Choroid plexus epithelial cell (primary cell): ENCODE measurements around the gene PDZK1IP1.
A peak's percentile ranks its signal among the peaks of the same experiment; 100 is the strongest.

Experiments used
- DNase-seq: peaks from one replicate; pipeline ENCODE4 v3.0.0-alpha.2; 2010; ENCODE audit warnings: low read depth
- H3K4me3 ChIP-seq: 2 replicates; pipeline ENCODE4 v1.5.1; 2011; ENCODE audit warnings: low read depth, mild to moderate bottlenecking, control low read depth, low read length, moderate library complexity
- TF ChIP-seq, protein P1 (sequence below): conservative IDR thresholded peaks from 2 replicates; pipeline ENCODE4 v1.5.1; 2011; ENCODE audit warnings: low read depth, mild to moderate bottlenecking, control low read depth, inconsistent platforms, low read length, moderate library complexity

Gene PDZK1IP1

DNA sequence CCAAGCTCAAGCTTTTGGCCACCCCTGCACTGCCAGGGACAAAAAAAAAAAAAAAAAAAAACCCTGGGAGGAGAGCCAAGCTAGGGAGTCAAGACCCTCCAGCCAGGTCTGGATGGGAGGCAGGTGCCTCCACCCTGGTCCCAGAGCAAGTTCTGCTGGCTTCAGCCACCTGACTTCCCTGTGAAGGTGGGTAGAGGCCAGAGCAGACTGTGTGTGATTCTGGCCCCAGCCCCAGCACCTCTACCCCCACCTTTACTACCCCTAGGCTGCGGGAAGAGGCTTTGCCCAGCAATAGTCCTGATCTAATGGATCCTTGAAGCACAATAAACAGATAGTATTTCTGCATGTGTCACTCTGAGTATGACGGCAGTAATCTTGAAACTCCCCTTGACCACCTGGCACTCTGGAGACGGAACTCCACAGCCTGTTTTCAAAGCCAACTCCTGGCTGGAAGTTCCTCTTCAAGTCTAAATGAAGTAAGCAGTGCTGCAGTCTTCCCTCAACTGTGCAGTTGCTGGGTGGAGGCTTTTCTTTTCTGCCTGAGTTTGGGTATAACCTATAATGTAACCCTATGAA, 9.8 kb downstream of the PDZK1IP1 start:
- no peak for DNase-seq
- TF ChIP-seq, protein P1, sequence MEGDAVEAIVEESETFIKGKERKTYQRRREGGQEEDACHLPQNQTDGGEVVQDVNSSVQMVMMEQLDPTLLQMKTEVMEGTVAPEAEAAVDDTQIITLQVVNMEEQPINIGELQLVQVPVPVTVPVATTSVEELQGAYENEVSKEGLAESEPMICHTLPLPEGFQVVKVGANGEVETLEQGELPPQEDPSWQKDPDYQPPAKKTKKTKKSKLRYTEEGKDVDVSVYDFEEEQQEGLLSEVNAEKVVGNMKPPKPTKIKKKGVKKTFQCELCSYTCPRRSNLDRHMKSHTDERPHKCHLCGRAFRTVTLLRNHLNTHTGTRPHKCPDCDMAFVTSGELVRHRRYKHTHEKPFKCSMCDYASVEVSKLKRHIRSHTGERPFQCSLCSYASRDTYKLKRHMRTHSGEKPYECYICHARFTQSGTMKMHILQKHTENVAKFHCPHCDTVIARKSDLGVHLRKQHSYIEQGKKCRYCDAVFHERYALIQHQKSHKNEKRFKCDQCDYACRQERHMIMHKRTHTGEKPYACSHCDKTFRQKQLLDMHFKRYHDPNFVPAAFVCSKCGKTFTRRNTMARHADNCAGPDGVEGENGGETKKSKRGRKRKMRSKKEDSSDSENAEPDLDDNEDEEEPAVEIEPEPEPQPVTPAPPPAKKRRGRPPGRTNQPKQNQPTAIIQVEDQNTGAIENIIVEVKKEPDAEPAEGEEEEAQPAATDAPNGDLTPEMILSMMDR: no peak
- no peak overlapping the region for H3K4me3 ChIP-seq

DNA sequence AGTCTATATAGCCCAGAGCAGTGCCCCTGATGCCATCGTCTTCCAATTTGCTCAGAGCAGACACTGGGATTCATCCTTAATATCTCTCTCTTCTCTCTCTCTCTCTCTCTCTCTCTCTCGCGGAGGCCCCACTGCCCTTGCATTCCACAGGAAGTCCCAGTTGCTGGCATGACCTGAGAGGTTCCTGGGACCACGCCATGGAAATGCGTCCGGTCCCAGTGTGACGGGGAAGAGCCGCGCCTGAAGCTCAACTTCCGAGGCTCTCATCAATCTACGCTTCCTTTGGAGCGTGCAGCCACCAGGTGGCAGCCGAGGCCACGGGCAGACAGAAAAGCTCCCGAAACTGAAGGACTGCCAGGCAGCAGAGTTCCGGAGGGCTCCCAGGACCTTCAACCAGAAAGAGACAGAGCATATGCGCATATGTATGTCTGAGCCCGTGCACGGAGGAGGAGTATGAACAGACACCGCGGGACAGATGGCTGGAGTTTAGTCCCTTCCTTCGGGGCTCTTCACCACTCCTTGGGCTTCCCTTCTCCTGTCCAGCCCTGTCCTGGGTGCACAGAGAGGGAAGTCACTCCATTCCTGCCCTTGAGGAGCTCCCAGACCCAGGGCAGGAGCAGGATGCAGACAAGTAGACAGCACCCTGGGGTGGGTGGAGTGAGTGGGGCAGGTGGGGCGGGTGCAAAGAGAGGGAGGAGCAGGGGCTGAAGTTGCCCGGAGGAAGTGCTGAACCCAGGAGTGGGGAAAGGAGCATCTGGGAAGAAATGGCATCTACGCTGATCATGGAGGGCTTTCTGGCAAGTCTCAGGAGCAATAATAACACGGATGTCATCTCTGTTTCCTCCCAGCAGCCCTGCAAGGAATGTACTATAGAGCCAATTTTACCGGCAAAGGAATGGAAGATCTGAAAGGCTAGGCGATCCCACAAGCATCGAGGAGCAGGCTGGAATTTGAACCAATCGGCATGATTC, 10.5 kb downstream of the PDZK1IP1 start:
- TF ChIP-seq, protein P1: peak; percentile 97
- DNase-seq: peak; percentile 96
- peak overlapping the region; percentile 54 for H3K4me3 ChIP-seq

DNA sequence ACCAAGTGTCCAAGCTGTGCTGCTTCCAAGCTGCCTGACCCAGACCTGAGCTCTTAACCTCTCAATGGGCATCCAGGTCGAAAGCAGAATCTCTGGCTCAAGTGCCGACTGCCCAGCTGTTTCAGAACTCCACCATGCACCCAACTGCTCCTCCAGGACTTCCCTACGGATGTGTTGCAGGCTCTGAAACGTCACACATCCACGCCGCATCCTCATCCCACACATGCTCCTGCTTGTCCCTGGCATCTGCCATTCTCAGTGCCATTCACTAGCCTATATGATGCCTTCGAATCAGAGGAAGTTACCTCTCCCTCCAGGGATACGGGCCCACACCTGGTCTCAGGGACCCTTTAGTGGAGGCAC, 11.2 kb downstream of the PDZK1IP1 start:
- TF ChIP-seq, protein P1: no peak
- no peak for DNase-seq
- peak overlapping the region; percentile 54 for H3K4me3 ChIP-seq

DNA sequence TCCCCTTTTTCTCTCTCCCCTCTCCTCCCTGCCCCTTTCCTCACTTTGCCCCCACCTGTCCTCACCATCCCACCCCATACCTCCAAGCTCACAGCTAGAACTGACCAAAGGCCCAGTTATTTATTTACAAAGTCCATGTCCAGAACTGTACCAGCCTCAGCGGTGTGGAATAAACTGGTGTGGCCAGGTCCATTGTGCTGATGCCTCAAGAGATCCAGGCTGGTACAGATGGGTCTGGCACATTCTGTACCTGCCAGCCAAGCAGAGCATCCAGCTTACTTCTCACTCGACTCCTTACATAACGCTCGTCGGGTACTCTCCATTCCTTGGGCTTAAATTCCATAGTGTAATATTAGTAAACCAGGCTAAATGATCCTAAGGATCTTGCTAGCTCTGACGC, 11.8 kb downstream of the PDZK1IP1 start:
- TF ChIP-seq, protein P1: no peak
- DNase-seq: no peak
- no peak overlapping the region for H3K4me3 ChIP-seq

DNA sequence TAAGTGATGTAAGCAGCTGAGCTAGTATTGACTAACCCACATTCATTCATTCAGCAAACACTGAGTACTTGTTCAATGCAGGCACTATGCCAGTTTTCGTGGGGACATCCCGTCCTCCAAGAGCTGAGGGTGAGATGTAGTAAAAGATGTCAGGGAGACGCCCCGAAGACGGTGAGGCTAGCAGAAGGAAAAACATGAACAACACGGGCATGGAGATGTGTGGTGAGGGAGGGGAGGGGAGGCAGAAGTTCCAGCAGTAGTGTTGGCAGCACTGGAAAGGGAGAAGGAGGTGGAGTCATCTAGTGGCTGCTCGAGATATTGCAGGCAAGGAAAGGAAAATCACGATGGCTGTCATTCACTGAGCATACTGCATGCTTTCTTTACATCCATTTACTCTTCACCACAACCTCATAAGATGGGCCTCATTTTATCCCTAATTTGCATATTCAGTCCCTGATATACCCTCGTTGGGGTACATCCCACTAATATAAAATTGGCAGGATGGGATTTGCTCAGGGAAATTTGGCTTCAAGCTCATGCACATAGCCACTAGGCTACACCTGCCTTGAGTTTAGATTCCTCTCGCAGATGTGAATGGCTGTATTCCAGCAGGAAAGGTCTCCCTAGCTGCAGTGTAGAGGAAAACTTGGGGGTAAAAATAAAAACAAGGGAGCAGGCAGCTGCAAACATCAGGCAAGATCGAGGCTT, 14.5 kb downstream of the PDZK1IP1 start:
- TF ChIP-seq, protein P1: peak; percentile 99
- H3K4me3 ChIP-seq: no peak overlapping the region
- peak; percentile 78 for DNase-seq

DNA sequence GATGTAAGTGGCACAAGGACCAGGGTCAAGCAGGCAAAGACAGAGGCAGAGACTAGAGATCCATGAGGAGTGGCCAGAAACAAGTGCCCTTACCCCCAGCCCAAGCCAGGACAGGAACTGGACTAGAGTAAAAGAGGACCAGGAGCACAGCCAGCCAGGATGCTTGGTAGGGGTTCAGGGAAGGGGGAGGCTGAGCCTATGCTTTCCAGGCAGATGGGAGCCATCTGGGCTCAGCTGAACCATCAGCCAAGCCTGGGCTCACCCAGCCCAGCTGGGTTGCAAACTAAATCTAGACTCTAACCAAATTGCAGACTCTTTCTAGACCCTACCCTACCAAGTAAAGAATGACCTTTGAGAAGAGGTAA, 15.2 kb downstream of the PDZK1IP1 start:
- TF ChIP-seq, protein P1: no peak
- H3K4me3 ChIP-seq: no peak overlapping the region
- DNase-seq: no peak
